Breast epithelium (tissue), 4 donors: Measurements from ENCODE around the gene EME2. TPM values are rescaled to one million over a fixed set of nuclear protein-coding genes. Genes with fewer than 3 reads are reported as not detected.

Experiments used
- DNase-seq, 2 donors: peaks; one replicate each; pipeline ENCODE4 v3.0.0-alpha.2; 2019; ENCODE audit warnings: low spot score in 2 of 2
- H3K27ac ChIP-seq, 2 donors: fragments of 200-600 bp; sonication (generic) in 1 of 2; one replicate each; pipeline ENCODE4 v1.5.1; 2016 to 2019; ENCODE audit warnings: mild to moderate bottlenecking in 1 of 2
- H3K27me3 ChIP-seq, 2 donors: fragments of 200-600 bp; sonication (generic) in 1 of 2; one replicate each; pipeline versions ENCODE4 v1.5.1 to v1.6.0; 2017 to 2019; ENCODE audit warnings: control low read depth in 1 of 2, mild to moderate bottlenecking in 1 of 2
- H3K36me3 ChIP-seq: fragments of 200-600 bp; one replicate; pipeline ENCODE4 v1.5.1; 2019
- H3K4me1 ChIP-seq, 2 donors: fragments of 200-600 bp; sonication (generic); one replicate each; pipeline ENCODE4 v1.5.1; 2016 to 2019; ENCODE audit warnings: control low read depth in 1 of 2
- H3K4me3 ChIP-seq, 3 donors: fragments of 200-600 bp; sonication (generic); 1 replicate in 2 of 3; 2 replicates in 1 of 3; pipeline ENCODE4 v1.5.1; 2016 to 2019; ENCODE audit warnings: mild to moderate bottlenecking in 3 of 3, moderate library complexity in 2 of 3
- H3K9me3 ChIP-seq, 2 donors: fragments of 200-600 bp; sonication (generic) in 1 of 2; one replicate each; pipeline ENCODE4 v1.5.1; 2016 to 2019; ENCODE audit warnings: control low read depth in 1 of 2
- CTCF ChIP-seq, 3 donors: fragments of 450-650 bp; IDR thresholded peaks; one replicate each; pipeline ENCODE4 v1.5.1; 2016 to 2017; ENCODE audit warnings: antibody characterized with exemption in 3 of 3, mild to moderate bottlenecking in 3 of 3, moderate library complexity in 3 of 3
- POLR2A ChIP-seq: fragments of 450-650 bp; IDR thresholded peaks from one replicate; pipeline ENCODE4 v1.6.1; 2016; ENCODE audit warnings: antibody characterized with exemption, mild to moderate bottlenecking, moderate library complexity
- POLR2AphosphoS5 ChIP-seq, 3 donors: sonication (generic); formaldehyde crosslinking; IDR thresholded peaks; one replicate each; pipeline ENCODE4 v1.6.1; 2017; ENCODE audit warnings: antibody characterized with exemption in 3 of 3
- intact Hi-C: fragments of 100-400 bp; cut with DNase I; formaldehyde crosslinking; loops from one replicate; pipeline ENCODE4 v1.15.1; 2023; ENCODE audit warnings: low total_unique reads
- total RNA-seq, 3 donors: library from RNA; depleted of rRNA; stranded (reverse); fragments of >200 nt; gene quantifications; one replicate each; pipeline ENCODE4 v1.1.0, GENCODE V29; 2016

The EME2 gene
- total RNA-seq, 3 donors from 2014 or later, result 4.6 to 17.4 (median 14.0) TPM

GRCh38 chr16:1821861-1822611 is 49.4 kb downstream of the EME2 start:
- intact Hi-C loops, result no loop called here
- H3K4me3 ChIP-seq, result no peak overlapping the region
- no peak for DNase-seq
- TF ChIP-seq POLR2AphosphoS5 (IDR thresholded peaks at IDR 0.05), result no peak
- TF ChIP-seq CTCF (IDR thresholded peaks at IDR 0.05), result no peak
- no peak for TF ChIP-seq POLR2A
- H3K27ac ChIP-seq, result no peak overlapping the region
- no peaks in the 10 kb centered on the region for H3K9me3 ChIP-seq
- H3K27me3 ChIP-seq, result no peaks in the 10 kb centered on the region
- H3K36me3 ChIP-seq, result peaks cover 5% of the 10 kb centered on the region
- peaks cover 0 to 9% of the 10 kb centered on the region in 2 donors for H3K4me1 ChIP-seq

GRCh38 chr16:1822801-1823200 is 50.2 kb downstream of the EME2 start:
- no peak for DNase-seq
- Histone ChIP-seq H3K9me3 (no peaks in the 10 kb centered on the region), H3K4me1 (peaks cover 0 to 9% of the 10 kb centered on the region in 2 donors), H3K4me3 (no peak overlapping the region), H3K36me3 (peaks cover 3% of the 10 kb centered on the region), H3K27me3 (no peaks in the 10 kb centered on the region), H3K27ac (no peak overlapping the region)
- no peak for TF ChIP-seq CTCF (IDR thresholded peaks at IDR 0.05)
- no peak for TF ChIP-seq POLR2A
- TF ChIP-seq POLR2AphosphoS5 (IDR thresholded peaks at IDR 0.05), result no peak
- intact Hi-C loops, result no loop called here

GRCh38 chr16:1823821-1824220 is 51.2 kb downstream of the EME2 start:
- H3K9me3 ChIP-seq, result no peaks in the 10 kb centered on the region
- H3K4me1 ChIP-seq, result peaks cover 0 to 14% of the 10 kb centered on the region in 2 donors
- no peak overlapping the region for H3K4me3 ChIP-seq
- intact Hi-C loops, result no loop called here
- H3K27me3 ChIP-seq, result no peaks in the 10 kb centered on the region
- TF ChIP-seq POLR2AphosphoS5 (IDR thresholded peaks at IDR 0.05) (no peak), CTCF (IDR thresholded peaks at IDR 0.05) (no peak), POLR2A (no peak)
- H3K36me3 ChIP-seq, result peaks cover 3% of the 10 kb centered on the region
- H3K27ac ChIP-seq, result no peak overlapping the region
- DNase-seq, result no peak

- Histone ChIP-seq H3K9me3 (no peaks in the 10 kb centered on the region), H3K4me3 (peak overlapping the region; percentile 76 to 96 (median 95)), H3K27me3 (no peaks in the 10 kb centered on the region), H3K36me3 (peaks cover 3% of the 10 kb centered on the region), H3K4me1 (peaks cover 0 to 18% of the 10 kb centered on the region in 2 donors), H3K27ac (no peak overlapping the region)
- intact Hi-C loops, result no loop called here
- no peak for TF ChIP-seq CTCF (IDR thresholded peaks at IDR 0.05)
- no peak for TF ChIP-seq POLR2A
- no peak for TF ChIP-seq POLR2AphosphoS5 (IDR thresholded peaks at IDR 0.05)
- DNase-seq, result no peak
Measured at GRCh38 chr16:1825381-1825863, 52.8 kb downstream of the EME2 start.

Other genes with a start within 250 kb of the EME2 start
- gene TMEM204, start 239.1 kb upstream of the EME2 start, total RNA-seq, result 10 to 100 TPM; 27.8 to 37.0 (median 34.1) TPM
- gene IFT140, start 160.7 kb upstream of the EME2 start, total RNA-seq, result 10 to 100 TPM; 17.0 to 30.1 (median 23.9) TPM
- gene CRAMP1, start 160.4 kb upstream of the EME2 start, total RNA-seq, result 10 to 100 TPM in 2 of 3 donors, 1 to 10 TPM in 1; 9.6 to 13.8 (median 10.8) TPM
- gene JPT2, start 94.5 kb upstream of the EME2 start, total RNA-seq, result 10 to 100 TPM; 19.2 to 44.2 (median 36.0) TPM
- 10 to 100 TPM; 41.1 to 82.6 (median 71.6) TPM for gene MAPK8IP3, start 66.6 kb upstream of the EME2 start, total RNA-seq
- 100 to 1,000 TPM in 2 of 3 donors, 10 to 100 TPM in 1; 86.6 to 119 (median 115) TPM for gene NME3, start 1.3 kb upstream of the EME2 start, total RNA-seq
- 10 to 100 TPM; 85.9 to 95.4 (median 87.8) TPM for gene MRPS34, start 324 bp downstream of the EME2 start, total RNA-seq
- gene SPSB3, start 9.8 kb downstream of the EME2 start, total RNA-seq, result 100 to 1,000 TPM in 1 of 3 donors, 10 to 100 TPM in 2; 84.9 to 107 (median 88.5) TPM
- 10 to 100 TPM; 61.6 to 82.6 (median 80.3) TPM for gene NUBP2, start 10.2 kb downstream of the EME2 start, total RNA-seq
- gene IGFALS, start 20.9 kb downstream of the EME2 start, total RNA-seq, result under 1 TPM; 0.32 to 0.44 (median 0.33) TPM
- gene HAGH, start 54.0 kb downstream of the EME2 start, total RNA-seq, result 100 to 1,000 TPM in 1 of 3 donors, 10 to 100 TPM in 2; 61.9 to 114 (median 74.7) TPM
- 10 to 100 TPM; 27.2 to 35.4 (median 29.7) TPM for gene FAHD1, start 54.4 kb downstream of the EME2 start, total RNA-seq
- gene MEIOB, start 99.4 kb downstream of the EME2 start, total RNA-seq, result not detected
- not detected for gene HS3ST6, start 145.6 kb downstream of the EME2 start, total RNA-seq
- 10 to 100 TPM; 12.1 to 17.4 (median 17.0) TPM for gene MSRB1, start 170.4 kb downstream of the EME2 start, total RNA-seq
- gene RPL3L, start 181.9 kb downstream of the EME2 start, total RNA-seq, result not detected
- gene NDUFB10, start 186.7 kb downstream of the EME2 start, total RNA-seq, result 100 to 1,000 TPM; 114 to 233 (median 144) TPM
- 1,000 to 10,000 TPM; 1,340 to 2,607 (median 1,661) TPM for gene RPS2, start 192.0 kb downstream of the EME2 start, total RNA-seq
- gene RNF151, start 194.0 kb downstream of the EME2 start, total RNA-seq, result under 1 TPM in 1 of 3 donors, not detected in 2; 0.98 TPM
- gene TBL3, start 199.2 kb downstream of the EME2 start, total RNA-seq, result 10 to 100 TPM; 32.9 to 42.3 (median 33.1) TPM
- under 1 TPM in 2 of 3 donors, not detected in 1; 0.88 to 0.98 TPM for gene NOXO1, start 208.7 kb downstream of the EME2 start, total RNA-seq
- gene GFER, start 211.4 kb downstream of the EME2 start, total RNA-seq, result 10 to 100 TPM; 15.7 to 18.1 (median 17.9) TPM
- gene SYNGR3, start 217.2 kb downstream of the EME2 start, total RNA-seq, result 1 to 10 TPM in 1 of 3 donors, under 1 TPM in 2; 0.44 to 2.0 (median 0.64) TPM
- gene ZNF598, start 237.0 kb downstream of the EME2 start, total RNA-seq, result 10 to 100 TPM; 16.0 to 25.2 (median 22.2) TPM
- not detected for gene NPW, start 247.0 kb downstream of the EME2 start, total RNA-seq